ENCODE measurements around the gene SPCS1.

Gene SPCS1

GRCh38 chr3:52752045-52752660, 46.2 kb downstream of the SPCS1 start:
- Histone ChIP-seq H3K4me3 (ENCODE audit: low read length) (no peak overlapping the region), H3K9me3 (ENCODE audit: control insufficient read depth, low read length) (no peaks in the 10 kb centered on the region), H3K4me1 (ENCODE audit: control insufficient read depth, insufficient read depth, low read length) (peaks cover 7% of the 10 kb centered on the region), H3K9ac (ENCODE audit: low read length) (no peak overlapping the region), H3K36me3 (ENCODE audit: control insufficient read depth, insufficient read depth, low read length) (peaks cover 7% of the 10 kb centered on the region), H3K27me3 (ENCODE audit: control insufficient read depth, insufficient read depth, low read length) (no peaks in the 10 kb centered on the region)

GRCh38 chr3:52754373-52754772, 48.5 kb downstream of the SPCS1 start:
- Histone ChIP-seq H3K27me3 (ENCODE audit: control insufficient read depth, insufficient read depth, low read length) (no peaks in the 10 kb centered on the region), H3K9me3 (ENCODE audit: control insufficient read depth, low read length) (no peaks in the 10 kb centered on the region), H3K36me3 (ENCODE audit: control insufficient read depth, insufficient read depth, low read length) (peaks cover 7% of the 10 kb centered on the region), H3K4me1 (ENCODE audit: control insufficient read depth, insufficient read depth, low read length) (peaks cover 7% of the 10 kb centered on the region), H3K9ac (ENCODE audit: low read length) (no peak overlapping the region), H3K4me3 (ENCODE audit: low read length) (no peak overlapping the region)

- peaks cover 7% of the 10 kb centered on the region for H3K4me1 ChIP-seq (ENCODE audit: control insufficient read depth, insufficient read depth, low read length)
- H3K9me3 ChIP-seq (ENCODE audit: control insufficient read depth, low read length) = no peaks in the 10 kb centered on the region
- peaks cover 7% of the 10 kb centered on the region for H3K36me3 ChIP-seq (ENCODE audit: control insufficient read depth, insufficient read depth, low read length)
- H3K9ac ChIP-seq (ENCODE audit: low read length) = no peak overlapping the region
- no peak overlapping the region for H3K4me3 ChIP-seq (ENCODE audit: low read length)
- H3K27me3 ChIP-seq (ENCODE audit: control insufficient read depth, insufficient read depth, low read length) = no peaks in the 10 kb centered on the region
These were observed 50.2 kb downstream of the SPCS1 start for GRCh38 chr3:52756141-52756540.
